Activated CD8-positive, alpha-beta memory T cell treated with anti-CD3 and anti-CD28 coated beads for 36 hours (primary cell): ENCODE results near the gene OSBPL9. TPM values are rescaled to one million over a fixed set of nuclear protein-coding genes. Genes with fewer than 3 reads are reported as not detected.
"Not testable (repeated sequence)": the region's sequence is repeated elsewhere in the genome, so short reads cannot be mapped to it uniquely, and the experiment has no call there.

ENCODE experiments used
- CTCF ChIA-PET: fragments of 350-600 bp; sonication (Branson Sonifier 250); formaldehyde crosslinking; loops from one replicate; lab custom pipeline; 2021; ENCODE audit warnings: antibody characterized with exemption; lab: Charles Lee
- POLR2A ChIA-PET: fragments of 350-600 bp; sonication (Branson Sonifier 250); formaldehyde crosslinking; loops from one replicate; lab custom pipeline; 2021; ENCODE audit warnings: antibody characterized with exemption; lab: Charles Lee
- total RNA-seq, 2 experiments: library from RNA; stranded (reverse); gene quantifications; one replicate each; pipeline ENCODE4 v1.2.3, GENCODE V29; 2021

Gene OSBPL9
- total RNA-seq, 2 experiments from 2014 or later, result 49.5 to 49.6 TPM

GRCh38 chr1:51691920-51692319 lies 75.0 kb downstream of the OSBPL9 start:
- CTCF ChIA-PET, result no interaction called here
- POLR2A ChIA-PET, result no interaction called here

GRCh38 chr1:51693419-51694155 lies 76.7 kb downstream of the OSBPL9 start:
- ChIA-PET CTCF (no interaction called here), POLR2A (no interaction called here)

- CTCF ChIA-PET, result interaction anchor here (0.6 to 1.0 kb wide), 2 partner anchors 24 to 71 kb away, joined by 3 to 4 read pairs; no protein-coding TSS in a partner anchor
- POLR2A ChIA-PET, result no interaction called here
Measured at GRCh38 chr1:51697166-51697565, 80.3 kb downstream of the OSBPL9 start.

- CTCF ChIA-PET, result interaction anchor here (0.6 kb wide), 1 partner anchor 84 kb away, joined by 3 read pairs; no protein-coding TSS in a partner anchor
- POLR2A ChIA-PET, result no interaction called here
Measured at GRCh38 chr1:51699391-51699790, 82.5 kb downstream of the OSBPL9 start.

- POLR2A ChIA-PET, CTCF ChIA-PET: not testable (repeated sequence)
Measured at GRCh38 chr1:51701782-51702181, 84.9 kb downstream of the OSBPL9 start.

- POLR2A ChIA-PET, CTCF ChIA-PET: not testable (repeated sequence)
Measured at GRCh38 chr1:51702220-51702619, 85.3 kb downstream of the OSBPL9 start.

GRCh38 chr1:51705035-51705434 lies 88.1 kb downstream of the OSBPL9 start:
- POLR2A ChIA-PET, result no interaction called here
- CTCF ChIA-PET, result no interaction called here

- ChIA-PET CTCF (no interaction called here), POLR2A (no interaction called here)
Measured at GRCh38 chr1:51708911-51709760, 92.2 kb downstream of the OSBPL9 start.

GRCh38 chr1:51709951-51710350 lies 93.1 kb downstream of the OSBPL9 start:
- ChIA-PET POLR2A (no interaction called here), CTCF (no interaction called here)

- CTCF ChIA-PET, result interaction anchor here (0.6 kb wide), 1 partner anchor 619 kb away, joined by 3 read pairs; no protein-coding TSS in a partner anchor
- POLR2A ChIA-PET, result no interaction called here
Measured at GRCh38 chr1:51712590-51712989, 95.7 kb downstream of the OSBPL9 start.

- ChIA-PET POLR2A (no interaction called here), CTCF (no interaction called here)
Measured at GRCh38 chr1:51714374-51715019, 97.6 kb downstream of the OSBPL9 start.

GRCh38 chr1:51715369-51715768 lies 98.5 kb downstream of the OSBPL9 start:
- ChIA-PET CTCF (no interaction called here), POLR2A (interaction anchor here (0.5 kb wide), 1 partner anchor 203 kb away, joined by 3 read pairs; no protein-coding TSS in a partner anchor)

- ChIA-PET CTCF (no interaction called here), POLR2A (no interaction called here)
Measured at GRCh38 chr1:51716746-51717145, 99.9 kb downstream of the OSBPL9 start.

GRCh38 chr1:51717842-51718241 lies 101.0 kb downstream of the OSBPL9 start:
- POLR2A ChIA-PET, result no interaction called here
- CTCF ChIA-PET, result no interaction called here

- CTCF ChIA-PET, result no interaction called here
- POLR2A ChIA-PET, result interaction anchor here (0.5 kb wide), 1 partner anchor 467 kb away, joined by 3 read pairs; no protein-coding TSS in a partner anchor
Measured at GRCh38 chr1:51719146-51719545, 102.3 kb downstream of the OSBPL9 start.

GRCh38 chr1:51724797-51725196 lies 107.9 kb downstream of the OSBPL9 start:
- CTCF ChIA-PET, result no interaction called here

GRCh38 chr1:51726051-51726450 lies 109.2 kb downstream of the OSBPL9 start:
- CTCF ChIA-PET, result no interaction called here
- POLR2A ChIA-PET, result no interaction called here

More at GRCh38 chr1:51724797-51725196, 107.9 kb downstream of the OSBPL9 start:
- POLR2A ChIA-PET, result no interaction called here

- CTCF ChIA-PET, result no interaction called here
- POLR2A ChIA-PET, result no interaction called here
Measured at GRCh38 chr1:51726544-51727225, 109.8 kb downstream of the OSBPL9 start.

- ChIA-PET CTCF (no interaction called here), POLR2A (no interaction called here)
Measured at GRCh38 chr1:51727366-51727765, 110.5 kb downstream of the OSBPL9 start.
